PC-9 (cell line): ENCODE measurements around the gene SYNE4.

Experiments used
- EZH2 ChIP-seq: fragments of 200-600 bp; sonication (generic); IDR thresholded peaks from 2 replicates; pipeline ENCODE4 v1.8.0; 2017; ENCODE audit warnings: antibody characterized with exemption, low read depth
- TF ChIP-seq, protein P1 (sequence below): fragments of 200-600 bp; sonication (generic); conservative IDR thresholded peaks from 2 replicates; pipeline ENCODE4 v1.6.1; 2017; ENCODE audit warnings: mixed run types, antibody characterized with exemption, mild to moderate bottlenecking, moderate library complexity

- TF ChIP-seq, protein P1, sequence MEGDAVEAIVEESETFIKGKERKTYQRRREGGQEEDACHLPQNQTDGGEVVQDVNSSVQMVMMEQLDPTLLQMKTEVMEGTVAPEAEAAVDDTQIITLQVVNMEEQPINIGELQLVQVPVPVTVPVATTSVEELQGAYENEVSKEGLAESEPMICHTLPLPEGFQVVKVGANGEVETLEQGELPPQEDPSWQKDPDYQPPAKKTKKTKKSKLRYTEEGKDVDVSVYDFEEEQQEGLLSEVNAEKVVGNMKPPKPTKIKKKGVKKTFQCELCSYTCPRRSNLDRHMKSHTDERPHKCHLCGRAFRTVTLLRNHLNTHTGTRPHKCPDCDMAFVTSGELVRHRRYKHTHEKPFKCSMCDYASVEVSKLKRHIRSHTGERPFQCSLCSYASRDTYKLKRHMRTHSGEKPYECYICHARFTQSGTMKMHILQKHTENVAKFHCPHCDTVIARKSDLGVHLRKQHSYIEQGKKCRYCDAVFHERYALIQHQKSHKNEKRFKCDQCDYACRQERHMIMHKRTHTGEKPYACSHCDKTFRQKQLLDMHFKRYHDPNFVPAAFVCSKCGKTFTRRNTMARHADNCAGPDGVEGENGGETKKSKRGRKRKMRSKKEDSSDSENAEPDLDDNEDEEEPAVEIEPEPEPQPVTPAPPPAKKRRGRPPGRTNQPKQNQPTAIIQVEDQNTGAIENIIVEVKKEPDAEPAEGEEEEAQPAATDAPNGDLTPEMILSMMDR = no peak
- no peak for TF ChIP-seq EZH2
Observed at GRCh38 chr19:36010402-36010801, 1.8 kb upstream of the SYNE4 start.
